GM12878 (cell line): Measurements from ENCODE around the gene RBM6. TPM values are rescaled to one million over a fixed set of nuclear protein-coding genes. Genes with fewer than 3 reads are reported as not detected.

Experiments
- ATAC-seq: fragments of 200-7000 bp; cut with Tn5 transposase; 3 replicates; pipeline ENCODE4 v1.9.1; 2020; ENCODE audit warnings: mild to moderate bottlenecking, moderate library complexity
- BruUV-seq: library from RNA; stranded (reverse); fragments of 400-500 nt; replicated peaks from 2 replicates; lab custom pipeline; 2021; lab: Mats Ljungman, UMichigan
- CTCF ChIA-PET: fragments of 300-600 bp; sonication (Branson Sonifier 250); formaldehyde crosslinking; extraction: SDS; loops from one replicate; lab custom pipeline; 2021; ENCODE audit warnings: inconsistent platforms; lab: Yijun Ruan, JAX
- POLR2A ChIA-PET: fragments of 350-600 bp; formaldehyde crosslinking; extraction: SDS; loops from one replicate; lab custom pipeline; 2021; ENCODE audit warnings: inconsistent platforms; lab: Charles Lee
- RAD21 ChIA-PET: fragments of 300-600 bp; sonication (Branson Sonifier 250); formaldehyde crosslinking; loops from one replicate; lab custom pipeline; 2023; ENCODE audit warnings: antibody characterized with exemption; ENCODE audit not compliant: unreplicated experiment; lab: Charles Lee
- SMC1A ChIA-PET: fragments of 300-600 bp; sonication (Branson Sonifier 250); formaldehyde crosslinking; loops from one replicate; lab custom pipeline; 2023; ENCODE audit not compliant: unreplicated experiment, uncharacterized antibody; lab: Charles Lee
- DNase-seq: peaks from one replicate; pipeline ENCODE4 v3.0.0-alpha.2; 2011; ENCODE audit warnings: low read depth, low spot score
- FAIRE-seq: peaks from 3 replicates; lab custom pipeline; 2011; peaks lifted over from hg19 to GRCh38; lab: Jason Lieb, UNC
- H2AFZ ChIP-seq: 2 replicates; pipeline ENCODE4 v1.6.0; 2011; ENCODE audit warnings: low read depth, low read length, control low read depth; ENCODE audit not compliant: control insufficient read depth
- H3K27ac ChIP-seq: 2 replicates; pipeline ENCODE4 v1.5.1; 2011; ENCODE audit warnings: control low read depth; ENCODE audit not compliant: control insufficient read depth, insufficient read depth
- H3K27me3 ChIP-seq, 2 experiments: replicated peaks in 1 of 2; 2 replicates each; pipeline versions ENCODE4 v1.6.0 to v1.6.1; 2011; ENCODE audit warnings: low read length in 1 of 2; ENCODE audit not compliant: control insufficient read depth in 2 of 2, insufficient read depth in 2 of 2
- H3K36me3 ChIP-seq, 2 experiments: 2 replicates each; pipeline ENCODE4 v1.5.1; 2011; ENCODE audit warnings: low read length in 1 of 2; ENCODE audit not compliant: control insufficient read depth in 2 of 2, insufficient read depth in 2 of 2
- H3K4me1 ChIP-seq: 2 replicates; pipeline ENCODE4 v1.6.1; 2011; ENCODE audit warnings: mild to moderate bottlenecking, low read length, moderate library complexity, mixed read lengths; ENCODE audit not compliant: control insufficient read depth, insufficient read depth
- H3K4me2 ChIP-seq: 2 replicates; pipeline ENCODE4 v1.6.0; 2011; ENCODE audit warnings: control low read depth; ENCODE audit not compliant: control insufficient read depth, insufficient read depth
- H3K4me3 ChIP-seq: fragments of 200-600 bp; sonication (generic); 2 replicates; pipeline ENCODE4 v1.5.1; 2016
- H3K79me2 ChIP-seq: 2 replicates; pipeline ENCODE4 v1.6.0; 2011; ENCODE audit warnings: low read length; ENCODE audit not compliant: control insufficient read depth, insufficient read depth
- H3K9ac ChIP-seq: 2 replicates; pipeline ENCODE4 v1.8.0; 2011; ENCODE audit warnings: low read length, control low read depth, mixed read lengths; ENCODE audit not compliant: control insufficient read depth, insufficient read depth
- H3K9me3 ChIP-seq: replicated peaks from 3 replicates; pipeline ENCODE4 v1.5.1; 2011; ENCODE audit warnings: mild to moderate bottlenecking, low read length; ENCODE audit not compliant: control insufficient read depth, insufficient read depth
- H4K20me1 ChIP-seq: 2 replicates; pipeline ENCODE4 v1.6.0; 2011; ENCODE audit not compliant: control insufficient read depth, insufficient read depth
- BHLHE40 ChIP-seq, 2 experiments: fragments of 450-650 bp in 1 of 2; IDR thresholded peaks; 2 replicates each; pipeline ENCODE4 v1.6.1; 2011 to 2017; ENCODE audit warnings: low read depth in 2 of 2, borderline replicate concordance in 1 of 2, improper control_type of control experiment in 1 of 2, low read length in 1 of 2, mild to moderate bottlenecking in 1 of 2
- CHD1 ChIP-seq: IDR thresholded peaks from 2 replicates; pipeline ENCODE4 v1.6.1; 2012; ENCODE audit warnings: low read depth, low read length, improper control_type of control experiment
- EGR1 ChIP-seq, 2 experiments: IDR thresholded peaks; 1 replicate in 1 of 2; 2 replicates in 1 of 2; pipeline ENCODE4 v1.6.1; 2011 to 2012; ENCODE audit warnings: low read depth in 2 of 2, low read length in 2 of 2, borderline replicate concordance in 1 of 2, mild to moderate bottlenecking in 1 of 2, moderate library complexity in 1 of 2
- IKZF2 ChIP-seq, 2 experiments: fragments of 450-650 bp; IDR thresholded peaks; 2 replicates each; pipeline ENCODE4 v1.6.1; 2017; ENCODE audit warnings: mild to moderate bottlenecking in 2 of 2, moderate library complexity in 2 of 2
- JUNB ChIP-seq: IDR thresholded peaks from 2 replicates; pipeline ENCODE4 v1.6.1; 2016; ENCODE audit warnings: antibody characterized with exemption, mild to moderate bottlenecking
- MXI1 ChIP-seq: fragments of 150-350 bp; IDR thresholded peaks from 2 replicates; pipeline ENCODE4 v1.6.1; 2011; ENCODE audit warnings: low read depth, mild to moderate bottlenecking, inconsistent platforms, low read length, improper control_type of control experiment
- NFYA ChIP-seq: IDR thresholded peaks from 2 replicates; pipeline ENCODE4 v1.6.1; 2011; ENCODE audit warnings: low read depth, mild to moderate bottlenecking, low read length, improper control_type of control experiment, borderline replicate concordance
- PAX5 ChIP-seq: IDR thresholded peaks from 2 replicates; pipeline ENCODE4 v1.6.1; 2011; ENCODE audit warnings: low read depth, low read length, borderline replicate concordance
- RELA ChIP-seq: fragments of 450-650 bp; IDR thresholded peaks from 2 replicates; pipeline ENCODE4 v1.8.0; 2014; ENCODE audit warnings: borderline replicate concordance; ENCODE audit not compliant: partially characterized antibody
- RELB ChIP-seq: fragments of 450-650 bp; IDR thresholded peaks from 2 replicates; pipeline ENCODE4 v1.6.1; 2017; ENCODE audit warnings: low read depth, mild to moderate bottlenecking, moderate library complexity
- SIN3A ChIP-seq: IDR thresholded peaks from 2 replicates; pipeline ENCODE4 v1.6.1; 2012; ENCODE audit warnings: low read depth, low read length, improper control_type of control experiment
- SMAD1 ChIP-seq: fragments of 450-650 bp; IDR thresholded peaks from 2 replicates; pipeline ENCODE4 v1.6.1; 2018; ENCODE audit warnings: mild to moderate bottlenecking, low read depth; ENCODE audit not compliant: partially characterized antibody
- SUPT20H ChIP-seq: IDR thresholded peaks from 2 replicates; pipeline ENCODE4 v1.6.1; 2011; ENCODE audit warnings: low read depth, mild to moderate bottlenecking, low read length, moderate library complexity, borderline replicate concordance; ENCODE audit not compliant: control insufficient read depth
- TAF1 ChIP-seq: IDR thresholded peaks from 2 replicates; pipeline ENCODE4 v1.6.1; 2011; ENCODE audit warnings: mild to moderate bottlenecking, low read depth, low read length, borderline replicate concordance
- USF1 ChIP-seq: IDR thresholded peaks from 2 replicates; pipeline ENCODE4 v1.6.1; 2011; ENCODE audit warnings: borderline replicate concordance, low read depth, mild to moderate bottlenecking, moderate library complexity, mixed read lengths, low read length; ENCODE audit not compliant: insufficient read depth; ENCODE audit errors: extremely low read length
- USF2 ChIP-seq: IDR thresholded peaks from 2 replicates; pipeline ENCODE4 v1.6.1; 2011; ENCODE audit warnings: low read depth, low read length, improper control_type of control experiment, borderline replicate concordance
- WGBS: methylation state at CpG from one replicate; pipeline ENCODE4 v1.1.6; 2016; ENCODE audit warnings: low lambda C conversion rate; ENCODE audit not compliant: insufficient replicate concordance, insufficient coverage; ENCODE audit errors: missing lambda C conversion rate; 5-methylcytosine and 5-hydroxymethylcytosine counted together
- in situ Hi-C: fragments of 300-500 bp; cut with MboI; formaldehyde crosslinking; loops from 9 replicates; pipeline ENCODE4 v1.14.3; 2018; ENCODE audit warnings: mixed read lengths
- intact Hi-C: fragments of 100-400 bp; cut with micrococcal nuclease; formaldehyde crosslinking; loops from one replicate; pipeline ENCODE4 v1.14.2; 2022; ENCODE audit not compliant: unreplicated experiment
- polyA plus RNA-seq, 11 experiments: library from polyadenylated mRNA; depleted of rRNA in 4 of 11; unstranded in 6 of 11; stranded (reverse) in 5 of 11; fragments of >200 nt; fragmentation: Nextera tagmentation in 4 of 11; fragmentation: Illumina TruSeq in 1 of 11; extraction: Ambion mirVana in 4 of 11; extraction: Trizol in 1 of 11; gene quantifications; 1 replicate in 1 of 11; 2 replicates in 10 of 11; pipeline versions ENCODE4 v1.2.1 to v1.2.3, GENCODE V29; 2011 to 2016; ENCODE audit warnings: inconsistent platforms in 2 of 11, missing spikeins in 2 of 11, low read depth in 1 of 11
- total RNA-seq, 4 experiments: library from RNA; depleted of rRNA in 3 of 4; stranded (reverse); fragments of >200 nt in 3 of 4; fragmentation: Illumina TruSeq in 1 of 4; extraction: Trizol in 1 of 4; gene quantifications; 2 replicates each; pipeline versions ENCODE4 v1.2.1 to v1.2.3, GENCODE V29; 2013 to 2021

The RBM6 gene
- total and polyA plus RNA-seq, 10 of the 15 experiments (the other 5 are each of a cell fraction or from before 2014, with no cell fraction given): 45.3 to 103 (median 81.3) TPM

GRCh38 chr3:49955636-49956035 is 15.7 kb downstream of the RBM6 start (continued):
- no peak for TF ChIP-seq RELB
- TF ChIP-seq, all 136 proteins: peak for 0

- no peak overlapping the region for H2AFZ ChIP-seq
- peaks cover 3% of the 10 kb centered on the region; the same call in 1 of the 2 replicates for H4K20me1 ChIP-seq
- peaks cover 8% of the 10 kb centered on the region for H3K79me2 ChIP-seq
- WGBS: 95% methylated on average over 1 of the region's 1 CpG
- FAIRE-seq (no peak), DNase-seq (no peak), ATAC-seq (no peak)
- no peak overlapping the region for H3K4me3 ChIP-seq
- intact Hi-C loops (no loop called here), in situ Hi-C loops (no loop called here)
- H3K9me3 ChIP-seq: no peaks in the 10 kb centered on the region
- no peaks in the 10 kb centered on the region for H3K4me1 ChIP-seq
- no TSS peak for BruUV-seq
- ChIA-PET POLR2A (interaction anchor here (1.0 kb wide), 1 partner anchor 19 kb away, joined by 3 read pairs; no protein-coding TSS in a partner anchor), CTCF (interaction anchor here (1.5 kb wide), 1 partner anchor 38 kb away, joined by 3 read pairs; no protein-coding TSS in a partner anchor), SMC1A (no interaction called here), RAD21 (no interaction called here)
- peaks cover 2 to 17% of the 10 kb centered on the region in 2 experiments; a peak in 3 of 4 replicates for H3K36me3 ChIP-seq
- H3K9ac ChIP-seq: no peak overlapping the region
- H3K27me3 ChIP-seq: no peaks in the 10 kb centered on the region
- TF ChIP-seq SUPT20H (no peak), SIN3A (no peak), EGR1 (IDR thresholded peaks at IDR 0.05; ENCODE audit: borderline replicate concordance in 1 of 2, low read depth in 2 of 2, low read length in 2 of 2) (no peak), IKZF2 (IDR thresholded peaks at IDR 0.05) (no peak), MXI1 (no peak), USF2 (no peak), NFYA (no peak), JUNB (no peak), TAF1 (no peak), PAX5 (no peak), BHLHE40 (IDR thresholded peaks at IDR 0.05; ENCODE audit: borderline replicate concordance in 1 of 2, low read depth in 2 of 2, low read length in 1 of 2) (no peak), RELA (no peak), CHD1 (no peak), SMAD1 (no peak), USF1 (no peak)
- H3K4me2 ChIP-seq: no peak overlapping the region
- no peak overlapping the region for H3K27ac ChIP-seq
These were observed 26.4 kb downstream of the RBM6 start for GRCh38 chr3:49966233-49966942.
